ENCODE results near the gene UBE3A. TPM values are rescaled to one million over a fixed set of nuclear protein-coding genes. Genes with fewer than 3 reads are reported as not detected.

Gene UBE3A
- total and polyA plus RNA-seq, 9 of the 15 experiments (the other 6 are each of a cell fraction or from before 2014, with no cell fraction given) = 29.3 to 103 (median 60.2) TPM

DNA sequence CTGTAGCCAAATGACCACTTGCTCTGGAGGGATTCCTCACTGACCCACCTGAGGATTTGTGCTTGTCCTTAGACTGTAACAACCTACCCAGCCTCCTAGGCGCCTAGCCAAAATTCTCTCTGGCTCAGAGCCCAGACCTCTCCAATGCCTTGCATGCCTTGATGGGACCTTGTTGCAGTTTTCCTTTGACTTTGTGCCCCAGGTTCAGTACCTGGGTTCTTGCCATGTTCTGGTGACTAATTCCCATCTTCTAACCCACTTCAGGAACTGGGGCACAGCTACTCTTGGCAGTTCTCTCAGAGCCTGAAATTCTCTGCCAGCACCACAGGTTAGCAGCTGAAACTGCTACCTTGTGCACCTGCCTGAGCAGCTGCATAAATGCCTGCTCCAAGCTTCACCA lies 27.0 kb upstream of the UBE3A start (continued):
- TF ChIP-seq STAG1 (CRISPR knock-in tag; IDR thresholded peaks at IDR 0.05; ENCODE audit: borderline replicate concordance) = no peak

DNA sequence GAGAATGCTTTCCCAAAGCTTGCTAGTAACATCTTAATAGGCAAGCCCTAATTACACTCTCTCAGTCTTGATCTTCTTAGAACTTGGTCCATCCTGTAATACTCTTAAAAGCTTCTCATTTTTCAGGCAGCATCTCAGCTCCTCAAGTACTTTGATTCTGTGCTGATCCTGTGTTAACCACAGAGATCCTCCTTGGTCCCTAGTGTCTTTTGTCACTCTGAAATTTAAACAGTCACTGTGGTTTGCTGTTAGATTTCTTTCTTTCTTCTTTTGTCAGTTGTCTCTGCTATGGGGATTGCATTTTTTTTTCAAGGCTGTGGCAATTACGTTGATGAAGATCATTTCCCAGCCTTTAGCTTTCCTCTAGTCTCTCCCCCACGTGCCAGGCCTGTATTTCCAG lies 26.0 kb upstream of the UBE3A start:
- Histone ChIP-seq H3K79me2 (ENCODE audit: control insufficient read depth, insufficient read depth, low read length) (no peaks in the 10 kb centered on the region), H3K9me3 (replicated peaks; ENCODE audit: control insufficient read depth, insufficient read depth, low read depth, low read length) (no peaks in the 10 kb centered on the region), H3K4me1 (replicated peaks in 1 of 2; ENCODE audit: control insufficient read depth in 2 of 2, insufficient read depth in 2 of 2, low read length in 2 of 2) (no peaks in the 10 kb centered on the region), H3K27me3 (ENCODE audit: control insufficient read depth in 2 of 2, insufficient read depth in 2 of 2, low read length in 2 of 2) (peaks cover 0 to 11% of the 10 kb centered on the region in 2 experiments; a peak in 1 of 5 replicates), H3K4me2 (ENCODE audit: insufficient read depth, low read length) (no peak overlapping the region), H4K20me1 (replicated peaks; ENCODE audit: control insufficient read depth, insufficient read depth, low read length) (no peaks in the 10 kb centered on the region), H3K27ac (ENCODE audit: extremely low read depth, low read depth, low read length) (no peak overlapping the region), H3K9me1 (ENCODE audit: control insufficient read depth, insufficient read depth, low read length) (no peaks in the 10 kb centered on the region), H3K36me3 (ENCODE audit: control insufficient read depth, insufficient read depth, low read length) (no peaks in the 10 kb centered on the region), H2AFZ (ENCODE audit: low read depth, low read length) (no peak overlapping the region), H3K4me3 (no peak overlapping the region), H3K9ac (ENCODE audit: insufficient read depth in 1 of 2, low read depth in 2 of 2, low read length in 2 of 2) (no peak overlapping the region)
- in situ Hi-C loops (cut with MboI) (loop anchor here (25.0 kb wide), 1 partner anchor 377 kb away; no protein-coding TSS in a partner anchor), intact Hi-C loops (cut with micrococcal nuclease) (no loop called here)
- CTCF ChIA-PET (ENCODE audit: low intra/inter-chr PET ratio) = no interaction called here
- ATAC-seq (no peak), FAIRE-seq (no peak), DNase-seq (ENCODE audit: extremely low read depth in 1 of 4, low spot score in 3 of 4) (no peak)
- BruUV-seq (replicated peaks) = no TSS peak
- 0% methylated on average over 2 of the region's 2 CpGs for WGBS (ENCODE audit: insufficient coverage, low coverage, missing lambda C conversion rate)
- POLR2A ChIA-PET = interaction anchor here (0.5 kb wide), 1 partner anchor 65 kb away, joined by 3 read pairs; no protein-coding TSS in a partner anchor
- no peak for TF ChIP-seq TCF7L2 (IDR thresholded peaks at IDR 0.05; ENCODE audit: low read depth, low read length)
- no peak for TF ChIP-seq SOX6 (IDR thresholded peaks at IDR 0.05)
- TF ChIP-seq, protein P1, sequence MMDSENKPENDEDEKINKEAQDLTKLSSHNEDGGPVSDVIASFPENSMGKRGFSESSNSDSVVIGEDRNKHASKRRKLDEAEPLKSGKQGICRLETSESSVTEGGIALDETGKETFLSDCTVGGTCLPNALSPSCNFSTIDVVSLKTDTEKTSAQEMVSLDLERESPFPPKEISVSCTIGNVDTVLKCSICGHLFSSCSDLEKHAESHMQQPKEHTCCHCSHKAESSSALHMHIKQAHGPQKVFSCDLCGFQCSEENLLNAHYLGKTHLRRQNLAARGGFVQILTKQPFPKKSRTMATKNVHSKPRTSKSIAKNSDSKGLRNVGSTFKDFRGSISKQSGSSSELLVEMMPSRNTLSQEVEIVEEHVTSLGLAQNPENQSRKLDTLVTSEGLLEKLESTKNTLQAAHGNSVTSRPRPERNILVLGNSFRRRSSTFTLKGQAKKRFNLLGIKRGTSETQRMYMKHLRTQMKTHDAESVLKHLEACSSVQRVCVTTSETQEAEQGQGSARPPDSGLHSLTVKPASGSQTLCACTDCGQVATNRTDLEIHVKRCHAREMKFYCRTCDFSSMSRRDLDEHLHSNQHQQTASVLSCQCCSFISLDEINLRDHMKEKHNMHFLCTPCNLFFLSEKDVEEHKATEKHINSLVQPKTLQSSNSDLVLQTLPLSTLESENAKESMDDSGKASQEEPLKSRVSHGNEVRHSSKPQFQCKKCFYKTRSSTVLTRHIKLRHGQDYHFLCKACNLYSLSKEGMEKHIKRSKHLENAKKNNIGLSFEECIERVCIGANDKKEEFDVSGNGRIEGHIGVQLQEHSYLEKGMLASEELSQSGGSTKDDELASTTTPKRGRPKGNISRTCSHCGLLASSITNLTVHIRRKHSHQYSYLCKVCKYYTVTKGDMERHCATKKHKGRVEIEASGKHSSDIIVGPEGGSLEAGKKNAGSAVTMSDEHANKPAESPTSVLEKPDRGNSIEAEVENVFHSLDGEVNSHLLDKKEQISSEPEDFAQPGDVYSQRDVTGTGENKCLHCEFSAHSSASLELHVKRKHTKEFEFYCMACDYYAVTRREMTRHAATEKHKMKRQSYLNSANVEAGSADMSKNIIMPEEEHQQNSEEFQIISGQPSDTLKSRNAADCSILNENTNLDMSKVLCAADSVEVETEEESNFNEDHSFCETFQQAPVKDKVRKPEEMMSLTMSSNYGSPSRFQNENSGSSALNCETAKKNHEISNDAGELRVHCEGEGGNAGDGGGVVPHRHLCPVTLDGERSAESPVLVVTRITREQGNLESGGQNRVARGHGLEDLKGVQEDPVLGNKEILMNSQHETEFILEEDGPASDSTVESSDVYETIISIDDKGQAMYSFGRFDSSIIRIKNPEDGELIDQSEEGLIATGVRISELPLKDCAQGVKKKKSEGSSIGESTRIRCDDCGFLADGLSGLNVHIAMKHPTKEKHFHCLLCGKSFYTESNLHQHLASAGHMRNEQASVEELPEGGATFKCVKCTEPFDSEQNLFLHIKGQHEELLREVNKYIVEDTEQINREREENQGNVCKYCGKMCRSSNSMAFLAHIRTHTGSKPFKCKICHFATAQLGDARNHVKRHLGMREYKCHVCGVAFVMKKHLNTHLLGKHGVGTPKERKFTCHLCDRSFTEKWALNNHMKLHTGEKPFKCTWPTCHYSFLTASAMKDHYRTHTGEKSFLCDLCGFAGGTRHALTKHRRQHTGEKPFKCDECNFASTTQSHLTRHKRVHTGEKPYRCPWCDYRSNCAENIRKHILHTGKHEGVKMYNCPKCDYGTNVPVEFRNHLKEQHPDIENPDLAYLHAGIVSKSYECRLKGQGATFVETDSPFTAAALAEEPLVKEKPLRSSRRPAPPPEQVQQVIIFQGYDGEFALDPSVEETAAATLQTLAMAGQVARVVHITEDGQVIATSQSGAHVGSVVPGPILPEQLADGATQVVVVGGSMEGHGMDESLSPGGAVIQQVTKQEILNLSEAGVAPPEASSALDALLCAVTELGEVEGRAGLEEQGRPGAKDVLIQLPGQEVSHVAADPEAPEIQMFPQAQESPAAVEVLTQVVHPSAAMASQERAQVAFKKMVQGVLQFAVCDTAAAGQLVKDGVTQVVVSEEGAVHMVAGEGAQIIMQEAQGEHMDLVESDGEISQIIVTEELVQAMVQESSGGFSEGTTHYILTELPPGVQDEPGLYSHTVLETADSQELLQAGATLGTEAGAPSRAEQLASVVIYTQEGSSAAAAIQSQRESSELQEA (IDR thresholded peaks at IDR 0.05; ENCODE audit: low read depth) = no peak
- no peak for TF ChIP-seq MBD2 (IDR thresholded peaks at IDR 0.05; ENCODE audit: borderline replicate concordance, low read depth)
- no peak for TF ChIP-seq TFE3 (CRISPR knock-in tag; IDR thresholded peaks at IDR 0.05)
- no peak for TF ChIP-seq FOSL1 (tag; conservative IDR thresholded peaks at IDR 0.05)
- TF ChIP-seq HLTF (IDR thresholded peaks at IDR 0.05) = no peak
- TF ChIP-seq PHB (CRISPR knock-in tag; IDR thresholded peaks at IDR 0.05) = no peak
